ENCODE measurements around the gene PPTC7.

DNA sequence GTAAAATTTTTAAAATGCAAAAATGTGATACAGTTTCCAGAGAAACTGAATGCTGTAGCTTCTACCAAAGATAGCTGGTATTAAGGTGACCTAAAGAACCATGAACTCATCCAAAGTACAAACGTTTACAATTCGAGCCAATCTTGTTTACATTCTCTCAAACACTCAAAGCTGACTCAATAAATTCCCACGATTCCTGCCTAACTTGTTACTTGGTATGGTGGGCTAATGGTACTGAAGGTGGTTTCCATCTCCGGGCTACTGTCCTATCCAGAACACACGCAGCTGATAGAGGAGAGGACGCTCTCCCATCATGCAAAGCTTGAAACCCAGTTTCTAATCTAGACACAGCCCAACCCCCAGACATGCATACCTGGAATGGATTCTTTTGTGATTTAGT is 49.5 kb downstream of the PPTC7 start:
- TF ChIP-seq, protein P1, sequence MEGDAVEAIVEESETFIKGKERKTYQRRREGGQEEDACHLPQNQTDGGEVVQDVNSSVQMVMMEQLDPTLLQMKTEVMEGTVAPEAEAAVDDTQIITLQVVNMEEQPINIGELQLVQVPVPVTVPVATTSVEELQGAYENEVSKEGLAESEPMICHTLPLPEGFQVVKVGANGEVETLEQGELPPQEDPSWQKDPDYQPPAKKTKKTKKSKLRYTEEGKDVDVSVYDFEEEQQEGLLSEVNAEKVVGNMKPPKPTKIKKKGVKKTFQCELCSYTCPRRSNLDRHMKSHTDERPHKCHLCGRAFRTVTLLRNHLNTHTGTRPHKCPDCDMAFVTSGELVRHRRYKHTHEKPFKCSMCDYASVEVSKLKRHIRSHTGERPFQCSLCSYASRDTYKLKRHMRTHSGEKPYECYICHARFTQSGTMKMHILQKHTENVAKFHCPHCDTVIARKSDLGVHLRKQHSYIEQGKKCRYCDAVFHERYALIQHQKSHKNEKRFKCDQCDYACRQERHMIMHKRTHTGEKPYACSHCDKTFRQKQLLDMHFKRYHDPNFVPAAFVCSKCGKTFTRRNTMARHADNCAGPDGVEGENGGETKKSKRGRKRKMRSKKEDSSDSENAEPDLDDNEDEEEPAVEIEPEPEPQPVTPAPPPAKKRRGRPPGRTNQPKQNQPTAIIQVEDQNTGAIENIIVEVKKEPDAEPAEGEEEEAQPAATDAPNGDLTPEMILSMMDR (IDR thresholded peaks at IDR 0.05) = no peak
- no peak for TF ChIP-seq POLR2A (IDR thresholded peaks at IDR 0.05)

Measured in sigmoid colon (tissue), 3 donors.